Measurements from ENCODE around the gene ELFN2.

- TF ChIP-seq CTCF (IDR thresholded peaks at IDR 0.05) (no peak), POLR2A (IDR thresholded peaks at IDR 0.05) (no peak)
These were observed 48.2 kb downstream of the ELFN2 start for GRCh38 chr22:37379085-37379484.
